HEK293 (cell line): Measurements from ENCODE around the gene RPS27.

Source experiments
- CTCF ChIA-PET: fragments of 350-600 bp; formaldehyde crosslinking; extraction: SDS; loops from one replicate; lab custom pipeline; 2021; ENCODE audit warnings: antibody characterized with exemption; lab: Yijun Ruan, JAX
- POLR2A ChIA-PET: fragments of 300-600 bp; formaldehyde crosslinking; extraction: SDS; loops from one replicate; lab custom pipeline; 2020; ENCODE audit warnings: antibody characterized with exemption, inconsistent platforms; lab: Yijun Ruan, JAX
- H3K27ac ChIP-seq: fragments of 200-500 bp; sonication (Bioruptor generic); 2 replicates; pipeline ENCODE4 v1.5.1; 2014; ENCODE audit warnings: low read depth, low read length, control low read depth, inconsistent platforms; ENCODE audit errors: extremely low read depth
- H3K36me3 ChIP-seq, 2 experiments: fragments of 200-500 bp in 1 of 2; sonication (Bioruptor generic) in 1 of 2; 1 replicate in 1 of 2; 2 replicates in 1 of 2; pipeline ENCODE4 v1.5.1; 2014 to 2017; ENCODE audit warnings: inconsistent platforms in 2 of 2, low read length in 2 of 2; ENCODE audit not compliant: control insufficient read depth in 2 of 2, insufficient read depth in 1 of 2
- H3K4me1 ChIP-seq: fragments of 200-500 bp; sonication (Bioruptor generic); 2 replicates; pipeline ENCODE4 v1.5.1; 2014; ENCODE audit warnings: mild to moderate bottlenecking, low read length, inconsistent platforms; ENCODE audit not compliant: control insufficient read depth, insufficient read depth
- H3K4me3 ChIP-seq: 2 replicates; pipeline ENCODE4 v1.5.1; 2011; ENCODE audit warnings: low read depth, mild to moderate bottlenecking, control low read depth, low read length, moderate library complexity
- H3K9me3 ChIP-seq: fragments of 200-500 bp; sonication (Bioruptor generic); 2 replicates; pipeline ENCODE4 v1.5.1; 2014; ENCODE audit warnings: low read depth, low read length, inconsistent platforms; ENCODE audit not compliant: control insufficient read depth, insufficient read depth
- HOXA7 ChIP-seq: sonication (generic); formaldehyde crosslinking; IDR thresholded peaks from 2 replicates; pipeline ENCODE4 v1.8.1; 2022; ENCODE audit warnings: missing genetic modification reagents, borderline replicate concordance
- IKZF3 ChIP-seq: fragments of 450-650 bp; IDR thresholded peaks from 2 replicates; pipeline ENCODE4 v1.5.0; 2018; ENCODE audit warnings: missing biosample characterization, mild to moderate bottlenecking, missing genetic modification characterization, moderate library complexity
- PRDM1 ChIP-seq: fragments of 450-650 bp; formaldehyde crosslinking; IDR thresholded peaks from 2 replicates; pipeline ENCODE4; 2016; ENCODE audit warnings: missing biosample characterization, missing genetic modification characterization
- PRDM10 ChIP-seq: fragments of 450-650 bp; formaldehyde crosslinking; IDR thresholded peaks from 2 replicates; pipeline ENCODE4 v1.5.1; 2016; ENCODE audit warnings: missing biosample characterization, missing genetic modification characterization
- SP2 ChIP-seq: fragments of 450-650 bp; formaldehyde crosslinking; IDR thresholded peaks from 2 replicates; pipeline ENCODE4 v1.5.1; 2016; ENCODE audit warnings: missing biosample characterization, missing genetic modification characterization
- SP7 ChIP-seq: fragments of 450-650 bp; formaldehyde crosslinking; IDR thresholded peaks from 2 replicates; pipeline ENCODE4 v1.5.1; 2016; ENCODE audit warnings: missing biosample characterization, missing genetic modification characterization
- TRIM28 ChIP-seq: IDR thresholded peaks from 2 replicates; pipeline ENCODE4 v1.6.1; 2011; ENCODE audit warnings: low read length, control low read depth, borderline replicate concordance
- ZIC2 ChIP-seq: fragments of 450-650 bp; formaldehyde crosslinking; IDR thresholded peaks from 2 replicates; pipeline ENCODE4 v1.5.1; 2016; ENCODE audit warnings: missing biosample characterization, missing genetic modification characterization
- ZNF148 ChIP-seq: fragments of 450-650 bp; formaldehyde crosslinking; IDR thresholded peaks from 2 replicates; pipeline ENCODE4 v1.5.0; 2017; ENCODE audit warnings: missing biosample characterization, missing genetic modification characterization, borderline replicate concordance
- ZNF2 ChIP-seq: fragments of 450-650 bp; formaldehyde crosslinking; IDR thresholded peaks from 2 replicates; pipeline ENCODE4 v1.5.1; 2016; ENCODE audit warnings: missing biosample characterization, missing genetic modification characterization
- ZNF248 ChIP-seq: fragments of 450-650 bp; formaldehyde crosslinking; IDR thresholded peaks from 2 replicates; pipeline ENCODE4 v1.5.1; 2017; ENCODE audit warnings: missing biosample characterization, missing genetic modification characterization
- ZNF433 ChIP-seq: fragments of 450-650 bp; formaldehyde crosslinking; IDR thresholded peaks from 2 replicates; pipeline ENCODE4 v1.5.1; 2016; ENCODE audit warnings: missing biosample characterization, missing genetic modification characterization, low read depth
- ZNF530 ChIP-seq: fragments of 450-650 bp; formaldehyde crosslinking; IDR thresholded peaks from 2 replicates; pipeline ENCODE4 v1.5.1; 2016; ENCODE audit warnings: low read depth, missing biosample characterization, missing genetic modification characterization
- ZNF624 ChIP-seq: fragments of 450-650 bp; formaldehyde crosslinking; IDR thresholded peaks from 2 replicates; pipeline ENCODE4 v1.5.1; 2017; ENCODE audit warnings: missing biosample characterization, missing genetic modification characterization
- ZNF830 ChIP-seq: fragments of 450-650 bp; IDR thresholded peaks from 2 replicates; pipeline ENCODE4 v1.5.0; 2018; ENCODE audit warnings: missing biosample characterization, missing genetic modification characterization, low read depth, mild to moderate bottlenecking, moderate library complexity
- ZNF837 ChIP-seq: fragments of 450-650 bp; formaldehyde crosslinking; IDR thresholded peaks from 2 replicates; pipeline ENCODE4 v1.5.1; 2016; ENCODE audit warnings: missing biosample characterization, missing genetic modification characterization
- TF ChIP-seq, protein P1 (sequence below): fragments of 450-650 bp; formaldehyde crosslinking; IDR thresholded peaks from 2 replicates; pipeline ENCODE4; 2016; ENCODE audit warnings: missing biosample characterization, missing genetic modification characterization
- TF ChIP-seq, protein P2 (sequence below): fragments of 450-650 bp; formaldehyde crosslinking; conservative IDR thresholded peaks from 2 replicates; pipeline ENCODE4 v1.5.1; 2016; ENCODE audit warnings: low read depth, missing biosample characterization, missing genetic modification characterization
- TF ChIP-seq, protein P3 (sequence below): fragments of 450-650 bp; formaldehyde crosslinking; IDR thresholded peaks from 2 replicates; pipeline ENCODE4 v1.5.1; 2016; ENCODE audit warnings: missing biosample characterization, missing genetic modification characterization

Gene RPS27

DNA sequence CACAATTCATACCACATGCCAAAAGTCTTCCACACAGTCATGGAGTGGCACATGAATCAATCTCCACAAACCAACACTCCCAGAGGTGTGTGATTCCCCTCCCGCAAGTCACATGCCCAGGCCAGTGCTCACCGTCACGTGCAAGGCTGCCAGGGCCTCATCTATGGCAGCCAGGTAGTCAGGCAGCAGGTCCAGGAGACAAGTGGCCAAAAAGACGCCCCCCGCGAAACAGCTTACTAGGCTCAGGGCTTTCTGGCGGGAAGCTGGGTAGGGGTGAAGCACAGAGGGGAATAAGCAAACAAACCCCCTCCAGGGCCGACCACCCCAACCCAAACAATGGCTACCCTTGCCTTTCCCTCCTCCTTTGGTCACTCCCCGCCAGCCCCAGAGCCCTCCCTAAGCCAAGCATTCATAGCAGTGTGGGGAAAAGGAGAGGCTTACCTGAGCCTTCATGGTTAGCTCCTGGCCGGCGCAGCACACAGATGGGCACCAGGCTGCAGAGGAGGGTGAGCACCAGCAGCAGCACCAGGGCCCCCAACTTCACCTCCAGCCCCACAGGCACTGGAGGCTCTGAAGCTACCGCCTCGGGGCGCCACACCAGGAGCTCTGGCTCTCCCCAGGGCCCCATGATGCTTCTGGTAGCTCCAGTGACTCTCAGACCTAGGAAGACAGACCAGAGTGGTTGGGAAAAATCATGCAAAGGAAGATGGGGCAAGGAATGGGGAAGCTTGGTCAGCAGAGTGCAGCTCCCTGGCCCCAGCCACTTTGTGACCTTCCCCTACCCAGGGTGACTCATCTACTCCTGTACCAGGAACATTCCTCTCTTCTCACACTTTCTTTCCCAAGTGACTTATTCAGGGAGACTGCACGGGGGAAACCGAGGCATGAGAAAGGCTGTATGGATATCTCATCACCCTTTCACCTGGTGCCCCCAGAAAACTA, 28.2 kb upstream of the RPS27 start:
- peak overlapping the region; percentile 53 for H3K27ac ChIP-seq
- H3K9me3 ChIP-seq: no peaks in the 10 kb centered on the region
- peaks cover 0 to 31% of the 10 kb centered on the region in 2 experiments; a peak in 2 of 3 replicates for H3K36me3 ChIP-seq
- H3K4me1 ChIP-seq: peaks cover 4% of the 10 kb centered on the region; the same call in 1 of the 2 replicates
- ChIA-PET POLR2A (interaction anchor here (0.5 to 3.0 kb wide), 13 partner anchors 7 to 187 kb away, joined by 3 to 58 read pairs (median 7); partner anchors contain the start of genes DENND4B, GATAD2B, JTB and RAB13), CTCF (interaction anchor here (0.9 to 2.2 kb wide), 3 partner anchors 16 to 141 kb away, joined by 3 to 9 read pairs (median 7); partner anchors contain the start of genes DENND4B and RAB13)
- H3K4me3 ChIP-seq: peak overlapping the region; percentile 62
- TF ChIP-seq ZIC2 (tag by site-specific recombination): peak; percentile 40; the same call in 1 of the 2 replicates
- TF ChIP-seq, protein P1, sequence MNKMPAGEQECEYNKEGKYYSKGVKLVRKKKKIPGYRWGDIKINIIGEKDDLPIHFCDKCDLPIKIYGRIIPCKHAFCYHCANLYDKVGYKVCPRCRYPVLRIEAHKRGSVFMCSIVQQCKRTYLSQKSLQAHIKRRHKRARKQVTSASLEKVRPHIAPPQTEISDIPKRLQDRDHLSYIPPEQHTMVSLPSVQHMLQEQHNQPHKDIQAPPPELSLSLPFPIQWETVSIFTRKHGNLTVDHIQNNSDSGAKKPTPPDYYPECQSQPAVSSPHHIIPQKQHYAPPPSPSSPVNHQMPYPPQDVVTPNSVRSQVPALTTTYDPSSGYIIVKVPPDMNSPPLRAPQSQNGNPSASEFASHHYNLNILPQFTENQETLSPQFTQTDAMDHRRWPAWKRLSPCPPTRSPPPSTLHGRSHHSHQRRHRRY (tag by site-specific recombination): no peak
- no peak for TF ChIP-seq SP7 (tag by site-specific recombination)
- TF ChIP-seq ZNF530: no peak
- TF ChIP-seq ZNF2 (tag by site-specific recombination): no peak
- TF ChIP-seq PRDM1 (tag by site-specific recombination): peak; percentile 59
- TF ChIP-seq, protein P2, sequence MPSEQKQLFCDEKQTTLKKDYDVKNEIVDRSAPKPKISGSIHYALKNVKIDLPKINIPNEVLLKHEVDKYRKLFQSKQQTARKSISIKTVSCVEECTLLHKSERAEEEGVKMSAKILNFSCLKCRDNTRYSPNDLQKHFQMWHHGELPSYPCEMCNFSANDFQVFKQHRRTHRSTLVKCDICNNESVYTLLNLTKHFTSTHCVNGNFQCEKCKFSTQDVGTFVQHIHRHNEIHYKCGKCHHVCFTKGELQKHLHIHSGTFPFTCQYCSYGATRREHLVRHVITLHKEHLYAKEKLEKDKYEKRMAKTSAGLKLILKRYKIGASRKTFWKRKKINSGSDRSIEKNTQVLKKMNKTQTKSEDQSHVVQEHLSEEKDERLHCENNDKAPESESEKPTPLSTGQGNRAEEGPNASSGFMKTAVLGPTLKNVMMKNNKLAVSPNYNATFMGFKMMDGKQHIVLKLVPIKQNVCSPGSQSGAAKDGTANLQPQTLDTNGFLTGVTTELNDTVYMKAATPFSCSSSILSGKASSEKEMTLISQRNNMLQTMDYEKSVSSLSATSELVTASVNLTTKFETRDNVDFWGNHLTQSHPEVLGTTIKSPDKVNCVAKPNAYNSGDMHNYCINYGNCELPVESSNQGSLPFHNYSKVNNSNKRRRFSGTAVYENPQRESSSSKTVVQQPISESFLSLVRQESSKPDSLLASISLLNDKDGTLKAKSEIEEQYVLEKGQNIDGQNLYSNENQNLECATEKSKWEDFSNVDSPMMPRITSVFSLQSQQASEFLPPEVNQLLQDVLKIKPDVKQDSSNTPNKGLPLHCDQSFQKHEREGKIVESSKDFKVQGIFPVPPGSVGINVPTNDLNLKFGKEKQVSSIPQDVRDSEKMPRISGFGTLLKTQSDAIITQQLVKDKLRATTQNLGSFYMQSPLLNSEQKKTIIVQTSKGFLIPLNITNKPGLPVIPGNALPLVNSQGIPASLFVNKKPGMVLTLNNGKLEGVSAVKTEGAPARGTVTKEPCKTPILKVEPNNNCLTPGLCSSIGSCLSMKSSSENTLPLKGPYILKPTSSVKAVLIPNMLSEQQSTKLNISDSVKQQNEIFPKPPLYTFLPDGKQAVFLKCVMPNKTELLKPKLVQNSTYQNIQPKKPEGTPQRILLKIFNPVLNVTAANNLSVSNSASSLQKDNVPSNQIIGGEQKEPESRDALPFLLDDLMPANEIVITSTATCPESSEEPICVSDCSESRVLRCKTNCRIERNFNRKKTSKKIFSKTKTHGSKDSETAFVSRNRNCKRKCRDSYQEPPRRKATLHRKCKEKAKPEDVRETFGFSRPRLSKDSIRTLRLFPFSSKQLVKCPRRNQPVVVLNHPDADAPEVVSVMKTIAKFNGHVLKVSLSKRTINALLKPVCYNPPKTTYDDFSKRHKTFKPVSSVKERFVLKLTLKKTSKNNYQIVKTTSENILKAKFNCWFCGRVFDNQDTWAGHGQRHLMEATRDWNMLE (tag by site-specific recombination): no peak
- TF ChIP-seq, protein P3, sequence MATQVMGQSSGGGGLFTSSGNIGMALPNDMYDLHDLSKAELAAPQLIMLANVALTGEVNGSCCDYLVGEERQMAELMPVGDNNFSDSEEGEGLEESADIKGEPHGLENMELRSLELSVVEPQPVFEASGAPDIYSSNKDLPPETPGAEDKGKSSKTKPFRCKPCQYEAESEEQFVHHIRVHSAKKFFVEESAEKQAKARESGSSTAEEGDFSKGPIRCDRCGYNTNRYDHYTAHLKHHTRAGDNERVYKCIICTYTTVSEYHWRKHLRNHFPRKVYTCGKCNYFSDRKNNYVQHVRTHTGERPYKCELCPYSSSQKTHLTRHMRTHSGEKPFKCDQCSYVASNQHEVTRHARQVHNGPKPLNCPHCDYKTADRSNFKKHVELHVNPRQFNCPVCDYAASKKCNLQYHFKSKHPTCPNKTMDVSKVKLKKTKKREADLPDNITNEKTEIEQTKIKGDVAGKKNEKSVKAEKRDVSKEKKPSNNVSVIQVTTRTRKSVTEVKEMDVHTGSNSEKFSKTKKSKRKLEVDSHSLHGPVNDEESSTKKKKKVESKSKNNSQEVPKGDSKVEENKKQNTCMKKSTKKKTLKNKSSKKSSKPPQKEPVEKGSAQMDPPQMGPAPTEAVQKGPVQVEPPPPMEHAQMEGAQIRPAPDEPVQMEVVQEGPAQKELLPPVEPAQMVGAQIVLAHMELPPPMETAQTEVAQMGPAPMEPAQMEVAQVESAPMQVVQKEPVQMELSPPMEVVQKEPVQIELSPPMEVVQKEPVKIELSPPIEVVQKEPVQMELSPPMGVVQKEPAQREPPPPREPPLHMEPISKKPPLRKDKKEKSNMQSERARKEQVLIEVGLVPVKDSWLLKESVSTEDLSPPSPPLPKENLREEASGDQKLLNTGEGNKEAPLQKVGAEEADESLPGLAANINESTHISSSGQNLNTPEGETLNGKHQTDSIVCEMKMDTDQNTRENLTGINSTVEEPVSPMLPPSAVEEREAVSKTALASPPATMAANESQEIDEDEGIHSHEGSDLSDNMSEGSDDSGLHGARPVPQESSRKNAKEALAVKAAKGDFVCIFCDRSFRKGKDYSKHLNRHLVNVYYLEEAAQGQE (tag by site-specific recombination): no peak
- no peak for TF ChIP-seq ZNF433
- no peak for TF ChIP-seq PRDM10 (tag by site-specific recombination)
- TF ChIP-seq HOXA7 (CRISPR knock-in tag): no peak
- TF ChIP-seq TRIM28: no peak
- no peak for TF ChIP-seq ZNF148 (tag by site-specific recombination)
- no peak for TF ChIP-seq ZNF624 (tag by site-specific recombination)
- TF ChIP-seq ZNF837: no peak
- TF ChIP-seq IKZF3 (tag by site-specific recombination): peak; percentile 17
- no peak for TF ChIP-seq SP2 (tag by site-specific recombination)
- no peak for TF ChIP-seq ZNF248
- no peak for TF ChIP-seq ZNF830 (tag by site-specific recombination)
